RWPE1 (cell line): ENCODE measurements around the gene LGMN.
A peak's percentile ranks its signal among the peaks of the same experiment; 100 is the strongest.

Source experiments
- CTCF ChIA-PET: fragments of 350-600 bp; sonication (Branson Sonifier 250); formaldehyde crosslinking; extraction: SDS; loops from one replicate; lab custom pipeline; 2021; lab: Yijun Ruan, JAX
- POLR2A ChIA-PET: fragments of 400-600 bp; formaldehyde crosslinking; extraction: SDS; loops from one replicate; lab custom pipeline; 2020; ENCODE audit warnings: antibody characterized with exemption; ENCODE audit not compliant: low non-redundant PET; lab: Yijun Ruan, JAX
- DNase-seq: peaks from one replicate; pipeline ENCODE4 v3.0.0; 2012; ENCODE audit warnings: low spot score
- H3K27ac ChIP-seq: fragments of 450-650 bp; 2 replicates; pipeline ENCODE4 v1.5.1; 2017
- TF ChIP-seq, protein P1 (sequence below): fragments of 450-650 bp; conservative IDR thresholded peaks from 2 replicates; pipeline ENCODE4 v1.5.1; 2017; ENCODE audit warnings: low read depth, mild to moderate bottlenecking

Gene LGMN

DNA sequence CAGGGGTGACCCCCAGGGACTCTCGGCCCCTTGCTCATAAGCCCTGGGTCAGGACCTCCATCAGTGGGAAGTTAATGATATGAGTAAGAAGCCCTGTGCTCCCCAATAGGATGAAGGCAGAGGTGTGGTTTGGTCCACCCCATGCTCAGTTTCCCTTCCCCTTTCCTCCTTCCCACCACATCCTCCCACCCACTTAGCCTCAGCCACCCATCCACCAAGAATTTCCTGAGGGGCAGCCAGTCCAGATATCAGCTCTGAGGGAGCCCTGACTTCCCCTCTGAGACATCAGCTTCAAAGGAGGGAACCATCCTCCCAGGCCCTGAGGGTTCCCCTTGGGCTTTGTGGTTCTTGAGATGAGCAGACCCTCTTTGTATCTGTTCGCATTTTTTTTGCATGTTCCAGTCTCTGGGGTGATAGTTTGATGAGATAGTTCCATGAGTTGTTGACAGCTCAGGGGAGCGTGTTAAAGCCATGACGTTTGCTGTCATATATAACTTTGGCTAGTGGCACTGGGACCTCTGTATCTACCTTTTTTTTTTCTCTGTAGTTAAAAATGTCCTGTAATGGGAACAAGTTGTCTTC is 71.2 kb downstream of the LGMN start:
- CTCF ChIA-PET: interaction anchor here (0.7 to 1.4 kb wide), 4 partner anchors 10 to 1505 kb away, joined by 3 to 8 read pairs (median 4); no protein-coding TSS in a partner anchor

DNA sequence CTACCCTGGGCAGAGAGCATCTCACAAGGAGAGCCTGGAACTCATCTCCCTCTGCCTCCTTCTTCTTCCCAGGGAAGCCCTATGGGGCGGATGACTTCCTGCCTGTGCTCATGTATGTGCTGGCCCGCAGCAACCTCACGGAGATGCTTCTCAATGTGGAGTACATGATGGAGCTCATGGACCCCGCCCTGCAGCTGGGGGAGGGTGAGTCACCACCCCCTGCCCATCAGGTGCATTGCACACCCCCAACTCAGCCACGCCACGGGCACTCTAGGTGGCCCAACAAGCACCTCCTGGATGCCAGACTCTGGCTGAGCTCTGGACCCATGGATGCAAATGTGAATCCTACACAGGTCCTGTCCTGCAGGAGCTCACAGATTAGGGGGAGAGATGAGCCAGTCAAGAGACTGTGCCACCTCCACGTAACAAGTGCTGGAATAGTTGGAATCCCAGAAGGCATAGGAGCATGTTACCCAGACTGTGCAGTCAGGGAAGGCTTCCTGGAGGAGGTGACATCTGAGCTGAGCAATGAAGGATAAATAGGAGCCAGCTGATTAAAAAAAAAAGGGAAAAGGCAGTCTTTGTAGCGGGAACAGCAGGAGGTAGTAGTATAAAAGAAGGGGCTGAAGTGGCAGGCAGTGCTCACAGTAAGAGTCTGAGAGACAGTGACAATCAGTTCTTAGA is 71.9 kb downstream of the LGMN start:
- ChIA-PET CTCF (interaction anchor here (0.9 to 1.4 kb wide), 2 partner anchors 10 to 13 kb away, joined by 3 to 8 read pairs; no protein-coding TSS in a partner anchor), POLR2A (no interaction called here)
- no peak for DNase-seq
- TF ChIP-seq, protein P1, sequence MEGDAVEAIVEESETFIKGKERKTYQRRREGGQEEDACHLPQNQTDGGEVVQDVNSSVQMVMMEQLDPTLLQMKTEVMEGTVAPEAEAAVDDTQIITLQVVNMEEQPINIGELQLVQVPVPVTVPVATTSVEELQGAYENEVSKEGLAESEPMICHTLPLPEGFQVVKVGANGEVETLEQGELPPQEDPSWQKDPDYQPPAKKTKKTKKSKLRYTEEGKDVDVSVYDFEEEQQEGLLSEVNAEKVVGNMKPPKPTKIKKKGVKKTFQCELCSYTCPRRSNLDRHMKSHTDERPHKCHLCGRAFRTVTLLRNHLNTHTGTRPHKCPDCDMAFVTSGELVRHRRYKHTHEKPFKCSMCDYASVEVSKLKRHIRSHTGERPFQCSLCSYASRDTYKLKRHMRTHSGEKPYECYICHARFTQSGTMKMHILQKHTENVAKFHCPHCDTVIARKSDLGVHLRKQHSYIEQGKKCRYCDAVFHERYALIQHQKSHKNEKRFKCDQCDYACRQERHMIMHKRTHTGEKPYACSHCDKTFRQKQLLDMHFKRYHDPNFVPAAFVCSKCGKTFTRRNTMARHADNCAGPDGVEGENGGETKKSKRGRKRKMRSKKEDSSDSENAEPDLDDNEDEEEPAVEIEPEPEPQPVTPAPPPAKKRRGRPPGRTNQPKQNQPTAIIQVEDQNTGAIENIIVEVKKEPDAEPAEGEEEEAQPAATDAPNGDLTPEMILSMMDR: no peak
- no peak overlapping the region for H3K27ac ChIP-seq

More for the DNA sequence above, 71.2 kb downstream of the LGMN start:
- no peak for DNase-seq
- POLR2A ChIA-PET: no interaction called here
- H3K27ac ChIP-seq: no peak overlapping the region
- TF ChIP-seq, protein P1: no peak

DNA sequence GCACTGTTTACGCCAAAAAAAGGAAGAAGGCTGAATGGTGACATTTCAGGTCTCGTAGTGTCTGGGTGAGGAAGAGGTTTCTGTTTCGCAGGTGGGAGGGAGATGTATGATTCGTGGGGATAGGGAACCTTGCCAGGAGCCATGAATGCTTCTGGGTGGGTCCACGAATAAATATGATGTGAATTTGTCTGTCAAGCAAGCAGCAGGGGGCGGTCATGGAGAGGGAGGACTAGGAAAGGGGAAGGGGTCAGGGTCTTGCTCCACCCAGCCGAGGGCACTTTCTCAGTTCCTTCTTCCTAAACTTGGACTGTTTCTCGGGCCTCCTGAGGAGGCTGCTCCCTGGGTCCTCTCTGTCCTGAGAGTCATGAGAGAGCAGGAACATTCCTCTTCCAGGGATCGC is 72.5 kb downstream of the LGMN start:
- CTCF ChIA-PET: no interaction called here
- H3K27ac ChIP-seq: no peak overlapping the region
- DNase-seq: no peak
- TF ChIP-seq, protein P1: no peak
- POLR2A ChIA-PET: no interaction called here

DNA sequence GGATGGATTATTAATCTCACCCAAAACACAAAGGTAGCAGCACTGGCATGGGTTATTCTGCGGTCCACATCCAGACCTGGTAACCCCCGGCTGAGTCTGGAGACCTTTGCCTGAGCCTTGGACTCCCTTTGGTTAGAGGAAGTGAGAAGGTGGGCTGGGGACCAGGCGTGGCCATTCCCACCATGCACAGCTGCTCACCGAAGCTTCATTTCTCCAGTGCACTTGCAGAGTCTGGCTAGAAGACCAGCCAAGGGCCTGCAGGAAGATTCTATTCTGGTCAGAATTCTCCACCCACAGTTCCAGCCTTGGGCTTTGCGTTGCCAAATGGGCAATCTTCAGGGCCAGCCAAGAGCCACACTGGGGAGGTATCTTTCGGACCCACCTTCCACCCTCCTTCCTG is 73.0 kb downstream of the LGMN start:
- TF ChIP-seq, protein P1: no peak
- POLR2A ChIA-PET: no interaction called here
- no peak for DNase-seq
- H3K27ac ChIP-seq: no peak overlapping the region
- CTCF ChIA-PET: no interaction called here

DNA sequence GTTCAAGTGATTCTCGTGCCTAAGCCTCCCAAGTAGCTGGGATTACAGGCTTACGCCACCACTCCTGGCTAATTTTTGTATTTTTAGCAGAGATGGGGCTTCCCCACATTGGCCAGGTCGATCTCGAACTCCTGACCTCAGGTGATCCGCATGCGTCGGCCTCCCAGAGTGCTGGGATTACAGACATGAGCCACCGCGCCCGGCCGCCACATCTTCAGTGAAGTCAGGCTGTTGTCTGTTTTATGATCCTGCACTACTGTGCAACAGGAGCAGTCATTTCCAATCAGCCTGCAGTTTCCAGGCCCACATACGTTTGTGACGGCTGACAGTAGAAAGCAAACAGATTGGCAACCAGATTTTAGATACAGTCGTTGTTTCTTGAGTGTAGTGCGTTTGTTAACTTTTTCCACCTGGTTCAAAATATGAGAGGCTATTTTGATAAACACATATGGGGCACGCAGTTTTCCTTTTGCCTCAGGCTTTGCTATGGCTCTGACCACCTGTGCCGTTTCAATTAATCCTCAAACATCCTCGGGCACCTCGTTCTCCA is 74.8 kb downstream of the LGMN start:
- H3K27ac ChIP-seq: no peak overlapping the region
- POLR2A ChIA-PET: no interaction called here
- DNase-seq: no peak
- CTCF ChIA-PET: interaction anchor here (1.1 kb wide), 1 partner anchor 13 kb away, joined by 7 read pairs; no protein-coding TSS in a partner anchor
- TF ChIP-seq, protein P1: no peak

DNA sequence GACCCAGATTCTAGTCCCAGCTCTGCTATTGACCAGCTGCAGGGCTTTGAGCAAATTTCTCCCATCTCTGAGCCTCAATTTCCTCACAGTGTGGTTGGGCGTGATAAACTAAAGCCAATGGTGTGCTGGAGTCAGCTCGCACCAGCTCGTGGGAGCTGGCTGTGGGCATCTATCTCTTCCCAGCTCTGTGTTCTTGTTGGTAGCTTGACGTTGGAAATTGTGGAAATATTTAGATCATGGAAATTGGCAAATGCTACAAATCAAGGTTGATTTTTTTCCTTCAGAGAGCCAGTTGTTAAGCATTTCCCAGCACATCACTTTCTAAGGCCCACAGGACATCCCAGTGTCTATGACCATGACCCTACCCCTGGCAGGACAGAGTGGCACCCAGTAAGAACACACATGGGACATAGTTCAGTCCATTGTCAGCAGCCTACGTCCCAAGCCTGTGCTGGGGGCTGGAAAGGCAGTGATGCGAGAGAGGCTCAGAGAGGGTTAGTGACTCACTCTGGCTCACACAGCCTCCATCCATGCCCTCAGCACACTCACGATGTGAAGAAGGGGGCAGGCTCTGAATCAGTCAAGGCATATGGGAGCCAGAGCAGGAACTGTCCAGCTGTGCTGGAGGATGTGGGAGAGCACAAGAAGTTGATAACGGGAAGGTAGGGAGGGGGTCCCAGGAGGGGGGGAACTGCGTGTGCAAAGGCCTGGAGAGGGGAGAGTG is 77.6 kb downstream of the LGMN start:
- CTCF ChIA-PET: interaction anchor here (0.6 to 1.2 kb wide), 2 partner anchors 10 to 512 kb away, joined by 3 to 5 read pairs; no protein-coding TSS in a partner anchor
- no peak for DNase-seq
- TF ChIP-seq, protein P1: no peak
- peak overlapping the region; percentile 33; the same call in 1 of the 2 replicates for H3K27ac ChIP-seq
- POLR2A ChIA-PET: no interaction called here
